HepG2 (cell line): ENCODE measurements around the gene APOC1. TPM values are rescaled to one million over a fixed set of nuclear protein-coding genes. Genes with fewer than 3 reads are reported as not detected.
"Not testable (repeated sequence)": the region's sequence is repeated elsewhere in the genome, so short reads cannot be mapped to it uniquely, and the experiment has no call there.

Experiments used
- GZF1 ChIP-seq: sonication (generic); formaldehyde crosslinking; IDR thresholded peaks from 2 replicates; pipeline ENCODE4 v1.5.1; 2020; ENCODE audit warnings: mild to moderate bottlenecking, missing genetic modification reagents
- MAZ ChIP-seq, 2 experiments: sonication (generic) in 1 of 2; formaldehyde crosslinking in 1 of 2; IDR thresholded peaks; 2 replicates each; pipeline versions ENCODE4 v1.5.0 to v1.6.1; 2012 to 2020; ENCODE audit warnings: low read depth in 2 of 2, mild to moderate bottlenecking in 2 of 2, borderline replicate concordance in 1 of 2, improper control_type of control experiment in 1 of 2, low read length in 1 of 2, missing genetic modification reagents in 1 of 2, moderate library complexity in 1 of 2
- MED1 ChIP-seq: sonication (generic); formaldehyde crosslinking; IDR thresholded peaks from 2 replicates; pipeline ENCODE4 v1.4.0; 2020; ENCODE audit warnings: missing genetic modification reagents
- MXD1 ChIP-seq: sonication (generic); formaldehyde crosslinking; IDR thresholded peaks from 2 replicates; pipeline ENCODE4 v1.4.0; 2020; ENCODE audit warnings: mild to moderate bottlenecking, missing genetic modification reagents
- MZF1 ChIP-seq: sonication (generic); formaldehyde crosslinking; IDR thresholded peaks from 2 replicates; pipeline ENCODE4 v1.8.1; 2023; ENCODE audit warnings: mild to moderate bottlenecking, missing genetic modification reagents, borderline replicate concordance
- POLR2G ChIP-seq: fragments of 200-400 bp; formaldehyde crosslinking; IDR thresholded peaks from 2 replicates; pipeline ENCODE4 v1.6.1; 2018; ENCODE audit warnings: mild to moderate bottlenecking, low read depth, low read length, moderate library complexity
- RBFOX2 ChIP-seq: fragments of 200-400 bp; formaldehyde crosslinking; IDR thresholded peaks from 2 replicates; pipeline ENCODE4 v1.6.1; 2017; ENCODE audit warnings: low read depth, mild to moderate bottlenecking, low read length
- RBM22 ChIP-seq: fragments of 200-400 bp; formaldehyde crosslinking; optimal IDR thresholded peaks from 2 replicates; pipeline ENCODE3; 2017; ENCODE audit warnings: mild to moderate bottlenecking, low read length, moderate library complexity
- RFX5 ChIP-seq: IDR thresholded peaks from 2 replicates; pipeline ENCODE4 v1.6.1; 2011; ENCODE audit warnings: low read depth, low read length, improper control_type of control experiment
- RXRB ChIP-seq: IDR thresholded peaks from 2 replicates; pipeline ENCODE4 v1.6.1; 2016; ENCODE audit warnings: borderline replicate concordance, missing genetic modification reagents, missing compliant biosample characterization
- SP5 ChIP-seq: IDR thresholded peaks from 2 replicates; pipeline ENCODE4 v1.6.1; 2016; ENCODE audit warnings: low read depth, borderline replicate concordance
- ZFP82 ChIP-seq: sonication (generic); formaldehyde crosslinking; IDR thresholded peaks from 2 replicates; pipeline ENCODE4 v1.5.1; 2020; ENCODE audit warnings: mild to moderate bottlenecking, missing genetic modification reagents, borderline replicate concordance
- ZNF563 ChIP-seq: sonication (generic); formaldehyde crosslinking; IDR thresholded peaks from 2 replicates; pipeline ENCODE4 v1.8.0; 2022; ENCODE audit warnings: mild to moderate bottlenecking, moderate library complexity, missing genetic modification reagents
- ZNF746 ChIP-seq: sonication (generic); formaldehyde crosslinking; IDR thresholded peaks from 2 replicates; pipeline ENCODE4 v1.8.0; 2022; ENCODE audit warnings: mild to moderate bottlenecking, missing genetic modification reagents
- polyA plus RNA-seq, 8 experiments: library from polyadenylated mRNA; depleted of rRNA in 3 of 8; stranded (reverse) in 7 of 8; unstranded in 1 of 8; fragments of >200 nt; fragmentation: Illumina TruSeq in 4 of 8; extraction: Trizol in 4 of 8; gene quantifications; 2 replicates each; pipeline versions ENCODE4 v1.2.1 to v1.2.3, GENCODE V29; 2011 to 2016; ENCODE audit warnings: low read depth in 4 of 8, missing spikeins in 1 of 8, mixed read lengths in 1 of 8; ENCODE audit not compliant: insufficient read depth in 1 of 8
- total RNA-seq, 5 experiments: library from RNA; depleted of rRNA; stranded (reverse); fragments of >200 nt; fragmentation: Illumina TruSeq; extraction: Trizol; gene quantifications; 2 replicates each; pipeline ENCODE4 v1.2.3, GENCODE V29; 2016; ENCODE audit warnings: low read depth in 1 of 5
- TF ChIP-seq, protein P1 (sequence below), 2 experiments: sonication (generic) in 1 of 2; formaldehyde crosslinking in 1 of 2; IDR thresholded peaks; 2 replicates each; pipeline versions ENCODE4 v1.4.0 to v1.6.1; 2018 to 2020; ENCODE audit warnings: missing genetic modification reagents in 2 of 2, borderline replicate concordance in 1 of 2, low read depth in 1 of 2, mild to moderate bottlenecking in 1 of 2, missing biosample characterization in 1 of 2
- TF ChIP-seq, protein P2 (sequence below): sonication (generic); formaldehyde crosslinking; IDR thresholded peaks from 2 replicates; pipeline ENCODE4; 2020; ENCODE audit warnings: missing genetic modification reagents, mild to moderate bottlenecking, borderline replicate concordance
- TF ChIP-seq, protein P3 (sequence below): sonication (generic); formaldehyde crosslinking; IDR thresholded peaks from 2 replicates; pipeline ENCODE4 v1.4.0; 2020; ENCODE audit warnings: missing genetic modification reagents

The APOC1 gene
- total and polyA plus RNA-seq, 2 of the 13 experiments (the other 11 are each of a cell fraction or from before 2014, with no cell fraction given), result 600 to 1,235 TPM

- peak; percentile 66 for TF ChIP-seq ZNF563
- peak; percentile 80; the same call in 1 of the 2 replicates for TF ChIP-seq SP5 (CRISPR knock-in tag)
- TF ChIP-seq RXRB (CRISPR knock-in tag), result peak; percentile 37
- peak; percentile 18 for TF ChIP-seq MED1 (CRISPR knock-in tag)
- TF ChIP-seq RBM22, result peak; percentile 68
- peak; percentile 86 for TF ChIP-seq RBFOX2
- TF ChIP-seq MXD1 (CRISPR knock-in tag), result peak; percentile 20; the same call in 1 of the 2 replicates
- peak; percentile 91 for TF ChIP-seq POLR2G
- TF ChIP-seq RFX5, result peak; percentile 98
- TF ChIP-seq ZNF746, result peak; percentile 75
- TF ChIP-seq, protein P1, sequence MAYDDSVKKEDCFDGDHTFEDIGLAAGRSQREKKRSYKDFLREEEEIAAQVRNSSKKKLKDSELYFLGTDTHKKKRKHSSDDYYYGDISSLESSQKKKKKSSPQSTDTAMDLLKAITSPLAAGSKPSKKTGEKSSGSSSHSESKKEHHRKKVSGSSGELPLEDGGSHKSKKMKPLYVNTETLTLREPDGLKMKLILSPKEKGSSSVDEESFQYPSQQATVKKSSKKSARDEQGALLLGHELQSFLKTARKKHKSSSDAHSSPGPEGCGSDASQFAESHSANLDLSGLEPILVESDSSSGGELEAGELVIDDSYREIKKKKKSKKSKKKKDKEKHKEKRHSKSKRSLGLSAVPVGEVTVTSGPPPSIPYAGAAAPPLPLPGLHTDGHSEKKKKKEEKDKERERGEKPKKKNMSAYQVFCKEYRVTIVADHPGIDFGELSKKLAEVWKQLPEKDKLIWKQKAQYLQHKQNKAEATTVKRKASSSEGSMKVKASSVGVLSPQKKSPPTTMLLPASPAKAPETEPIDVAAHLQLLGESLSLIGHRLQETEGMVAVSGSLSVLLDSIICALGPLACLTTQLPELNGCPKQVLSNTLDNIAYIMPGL (CRISPR knock-in tag; IDR thresholded peaks at IDR 0.05; ENCODE audit: borderline replicate concordance in 1 of 2, low read depth in 1 of 2), result peak in 1 of 2 experiments; percentile 79; a peak in 3 of 4 replicates
- TF ChIP-seq, protein P2, sequence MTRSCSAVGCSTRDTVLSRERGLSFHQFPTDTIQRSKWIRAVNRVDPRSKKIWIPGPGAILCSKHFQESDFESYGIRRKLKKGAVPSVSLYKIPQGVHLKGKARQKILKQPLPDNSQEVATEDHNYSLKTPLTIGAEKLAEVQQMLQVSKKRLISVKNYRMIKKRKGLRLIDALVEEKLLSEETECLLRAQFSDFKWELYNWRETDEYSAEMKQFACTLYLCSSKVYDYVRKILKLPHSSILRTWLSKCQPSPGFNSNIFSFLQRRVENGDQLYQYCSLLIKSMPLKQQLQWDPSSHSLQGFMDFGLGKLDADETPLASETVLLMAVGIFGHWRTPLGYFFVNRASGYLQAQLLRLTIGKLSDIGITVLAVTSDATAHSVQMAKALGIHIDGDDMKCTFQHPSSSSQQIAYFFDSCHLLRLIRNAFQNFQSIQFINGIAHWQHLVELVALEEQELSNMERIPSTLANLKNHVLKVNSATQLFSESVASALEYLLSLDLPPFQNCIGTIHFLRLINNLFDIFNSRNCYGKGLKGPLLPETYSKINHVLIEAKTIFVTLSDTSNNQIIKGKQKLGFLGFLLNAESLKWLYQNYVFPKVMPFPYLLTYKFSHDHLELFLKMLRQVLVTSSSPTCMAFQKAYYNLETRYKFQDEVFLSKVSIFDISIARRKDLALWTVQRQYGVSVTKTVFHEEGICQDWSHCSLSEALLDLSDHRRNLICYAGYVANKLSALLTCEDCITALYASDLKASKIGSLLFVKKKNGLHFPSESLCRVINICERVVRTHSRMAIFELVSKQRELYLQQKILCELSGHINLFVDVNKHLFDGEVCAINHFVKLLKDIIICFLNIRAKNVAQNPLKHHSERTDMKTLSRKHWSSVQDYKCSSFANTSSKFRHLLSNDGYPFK, result peak; percentile 81; the same call in 1 of the 2 replicates
- 0 out of 2 replicates have a peak, but pooled peaks have one; percentile 26 for TF ChIP-seq GZF1 (CRISPR knock-in tag)
- TF ChIP-seq, protein P3, sequence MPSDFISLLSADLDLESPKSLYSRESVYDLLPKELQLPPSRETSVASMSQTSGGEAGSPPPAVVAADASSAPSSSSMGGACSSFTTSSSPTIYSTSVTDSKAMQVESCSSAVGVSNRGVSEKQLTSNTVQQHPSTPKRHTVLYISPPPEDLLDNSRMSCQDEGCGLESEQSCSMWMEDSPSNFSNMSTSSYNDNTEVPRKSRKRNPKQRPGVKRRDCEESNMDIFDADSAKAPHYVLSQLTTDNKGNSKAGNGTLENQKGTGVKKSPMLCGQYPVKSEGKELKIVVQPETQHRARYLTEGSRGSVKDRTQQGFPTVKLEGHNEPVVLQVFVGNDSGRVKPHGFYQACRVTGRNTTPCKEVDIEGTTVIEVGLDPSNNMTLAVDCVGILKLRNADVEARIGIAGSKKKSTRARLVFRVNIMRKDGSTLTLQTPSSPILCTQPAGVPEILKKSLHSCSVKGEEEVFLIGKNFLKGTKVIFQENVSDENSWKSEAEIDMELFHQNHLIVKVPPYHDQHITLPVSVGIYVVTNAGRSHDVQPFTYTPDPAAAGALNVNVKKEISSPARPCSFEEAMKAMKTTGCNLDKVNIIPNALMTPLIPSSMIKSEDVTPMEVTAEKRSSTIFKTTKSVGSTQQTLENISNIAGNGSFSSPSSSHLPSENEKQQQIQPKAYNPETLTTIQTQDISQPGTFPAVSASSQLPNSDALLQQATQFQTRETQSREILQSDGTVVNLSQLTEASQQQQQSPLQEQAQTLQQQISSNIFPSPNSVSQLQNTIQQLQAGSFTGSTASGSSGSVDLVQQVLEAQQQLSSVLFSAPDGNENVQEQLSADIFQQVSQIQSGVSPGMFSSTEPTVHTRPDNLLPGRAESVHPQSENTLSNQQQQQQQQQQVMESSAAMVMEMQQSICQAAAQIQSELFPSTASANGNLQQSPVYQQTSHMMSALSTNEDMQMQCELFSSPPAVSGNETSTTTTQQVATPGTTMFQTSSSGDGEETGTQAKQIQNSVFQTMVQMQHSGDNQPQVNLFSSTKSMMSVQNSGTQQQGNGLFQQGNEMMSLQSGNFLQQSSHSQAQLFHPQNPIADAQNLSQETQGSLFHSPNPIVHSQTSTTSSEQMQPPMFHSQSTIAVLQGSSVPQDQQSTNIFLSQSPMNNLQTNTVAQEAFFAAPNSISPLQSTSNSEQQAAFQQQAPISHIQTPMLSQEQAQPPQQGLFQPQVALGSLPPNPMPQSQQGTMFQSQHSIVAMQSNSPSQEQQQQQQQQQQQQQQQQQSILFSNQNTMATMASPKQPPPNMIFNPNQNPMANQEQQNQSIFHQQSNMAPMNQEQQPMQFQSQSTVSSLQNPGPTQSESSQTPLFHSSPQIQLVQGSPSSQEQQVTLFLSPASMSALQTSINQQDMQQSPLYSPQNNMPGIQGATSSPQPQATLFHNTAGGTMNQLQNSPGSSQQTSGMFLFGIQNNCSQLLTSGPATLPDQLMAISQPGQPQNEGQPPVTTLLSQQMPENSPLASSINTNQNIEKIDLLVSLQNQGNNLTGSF, result 0 out of 2 replicates have a peak, but pooled peaks have one; percentile 15
- TF ChIP-seq ZFP82, result 0 out of 2 replicates have a peak, but pooled peaks have one; percentile 47
- TF ChIP-seq MZF1, result peak; percentile 47; the same call in 1 of the 2 replicates
- TF ChIP-seq MAZ (IDR thresholded peaks at IDR 0.05; ENCODE audit: borderline replicate concordance, low read depth, low read length), result not testable (repeated sequence)
- TF ChIP-seq MAZ (CRISPR knock-in tag; IDR thresholded peaks at IDR 0.05; ENCODE audit: low read depth), result peak; percentile 40
Measured at GRCh38 chr19:44914433-44915206, at the start of gene APOC1 (continued).
